Globus pallidus (tissue), 1 donor: Measurements from ENCODE around the gene IL23A.

Experiments
- DNase-seq: peaks from one replicate; pipeline ENCODE4 v3.0.0-alpha.2; 2015; ENCODE audit warnings: low spot score

The IL23A gene

GRCh38 chr12:56361487-56362129, 22.9 kb downstream of the IL23A start:
- no peak for DNase-seq

- DNase-seq, result no peak
Observed at GRCh38 chr12:56362130-56363059, 23.7 kb downstream of the IL23A start, which contains the start of gene APOF. APOF (minus strand) TSS chr12:56362857; CDS start chr12:56362745, 112 bp downstream.

DNA sequence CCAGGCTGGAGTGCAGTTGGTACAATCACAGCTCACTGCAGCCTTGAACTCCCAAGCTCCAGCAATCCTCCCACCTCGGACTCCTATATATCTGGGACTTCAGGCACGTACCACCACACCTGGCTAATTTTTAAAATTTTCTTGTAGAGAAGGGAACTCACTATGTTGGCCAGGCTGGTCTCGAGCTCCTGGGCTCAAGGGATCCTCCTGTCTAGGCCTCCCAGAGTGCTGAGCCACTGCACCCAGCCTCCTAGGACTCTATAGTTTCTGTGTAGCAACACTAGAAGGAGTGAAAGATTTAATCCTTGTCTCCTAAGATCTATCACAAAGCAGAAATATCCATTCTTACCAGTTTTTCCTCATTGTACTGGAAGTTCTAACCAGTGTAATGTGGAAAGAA, 28.3 kb downstream of the IL23A start:
- DNase-seq, result no peak

GRCh38 chr12:56373515-56373914, 34.8 kb downstream of the IL23A start:
- DNase-seq, result no peak

GRCh38 chr12:56374726-56375597, 36.3 kb downstream of the IL23A start:
- no peak for DNase-seq

- DNase-seq, result no peak
Observed at GRCh38 chr12:56375598-56376434, 37.1 kb downstream of the IL23A start.

DNA sequence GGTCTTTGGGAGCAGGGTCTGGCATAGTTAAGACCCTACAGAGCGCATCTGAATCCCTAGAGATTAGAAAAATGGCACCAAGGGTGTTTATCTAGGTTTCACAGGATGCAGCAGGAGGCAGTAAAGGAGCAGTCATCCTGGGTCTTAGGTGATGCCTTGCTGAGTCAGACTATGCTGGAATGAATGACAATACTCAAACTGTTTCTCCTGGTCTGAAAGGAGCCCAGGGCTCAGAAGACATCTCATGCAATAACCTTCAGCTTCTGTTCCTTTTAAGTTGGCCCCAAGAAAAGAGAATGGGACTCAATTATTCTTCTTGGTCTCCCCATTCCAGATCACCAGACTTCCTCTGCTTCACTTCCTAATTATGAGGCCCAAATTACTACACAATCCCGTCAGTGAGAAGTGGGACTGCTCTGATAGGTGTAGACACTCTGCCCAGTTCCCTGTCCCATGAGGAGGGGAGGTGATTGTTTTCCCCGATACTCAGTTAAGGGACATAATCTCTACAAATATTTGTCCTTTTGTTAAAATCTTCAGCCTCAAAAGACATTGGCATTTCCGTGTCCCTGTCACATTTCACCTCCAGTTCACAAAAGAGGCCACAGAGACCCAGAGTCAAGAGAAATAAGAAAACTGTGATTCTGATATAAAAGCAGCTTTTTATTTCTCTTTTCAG, 38.8 kb downstream of the IL23A start:
- no peak for DNase-seq

- no peak for DNase-seq
Observed at GRCh38 chr12:56377989-56378316, 39.3 kb downstream of the IL23A start.

DNA sequence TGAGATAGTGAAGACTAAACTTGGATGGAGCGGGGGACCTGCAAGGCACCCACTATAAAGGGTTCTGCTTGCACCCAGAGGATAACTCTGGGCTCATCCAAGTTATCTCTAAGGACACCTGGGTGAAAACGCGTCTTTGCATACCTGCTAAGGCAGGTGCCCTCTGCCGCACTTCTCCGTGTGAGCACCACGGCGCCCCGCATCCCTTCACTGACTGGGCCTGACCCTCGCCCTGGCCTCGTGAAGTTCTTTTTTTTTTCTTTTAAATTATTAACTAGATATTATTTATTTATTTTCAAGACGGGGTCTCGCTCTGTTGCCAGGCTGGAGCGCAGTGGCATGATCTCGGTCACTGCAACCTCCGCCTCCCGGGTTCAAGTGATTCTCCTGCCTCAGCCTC, 43.9 kb downstream of the IL23A start:
- DNase-seq, result no peak

DNA sequence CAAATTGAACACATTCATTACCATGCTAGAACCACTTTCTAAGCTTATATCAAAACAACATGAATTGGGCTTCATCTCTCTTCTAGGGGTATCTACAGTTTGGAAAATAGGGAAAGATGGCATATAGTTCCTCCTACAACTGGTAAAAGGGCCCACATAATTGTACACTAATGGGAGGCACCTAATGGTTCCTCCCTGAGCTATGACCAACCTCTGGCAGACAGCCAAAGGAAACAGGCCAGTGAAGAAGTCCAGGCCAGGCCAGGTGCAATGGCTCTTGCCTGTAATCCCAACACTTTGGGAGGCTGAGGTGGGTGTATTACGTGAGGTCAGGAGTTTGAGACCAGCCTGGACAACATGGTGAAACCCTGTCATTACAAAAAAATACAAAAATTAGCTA, 47.2 kb downstream of the IL23A start:
- DNase-seq, result no peak

- DNase-seq, result no peak
Observed at GRCh38 chr12:56387152-56387736, 48.6 kb downstream of the IL23A start.

DNA sequence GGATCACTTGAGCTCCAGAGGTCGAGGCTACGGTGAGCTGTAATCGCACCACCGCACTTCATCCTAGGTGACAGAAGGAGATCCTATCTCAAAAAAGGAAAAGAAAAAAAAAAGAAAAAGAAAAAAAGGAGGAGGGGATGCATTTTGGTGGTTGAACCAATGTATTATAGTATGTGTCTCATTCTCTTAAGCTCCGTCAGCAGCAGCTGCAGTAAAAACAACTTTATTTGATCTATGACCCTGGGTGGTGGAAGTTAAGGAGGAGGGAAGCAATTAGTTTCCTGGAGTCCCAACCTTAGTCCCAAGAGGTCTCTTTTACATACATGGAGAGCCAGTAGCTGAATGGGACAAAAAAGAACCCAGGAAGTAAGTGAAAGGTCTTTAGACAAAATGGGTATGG, 50.7 kb downstream of the IL23A start:
- no peak for DNase-seq
